NCI-H82 treated with DMSO at 0.1 percent for 48 hours (cell line): ENCODE results near the gene KIRREL2.
"Not testable (repeated sequence)": the region's sequence is repeated elsewhere in the genome, so short reads cannot be mapped to it uniquely, and the experiment has no call there.

Experiments used
- DNase-seq: peaks from one replicate; lab custom pipeline; 2025; ENCODE audit not compliant: unreplicated experiment; lab: John Stamatoyannopoulos, UW

The KIRREL2 gene

GRCh38 chr19:35868823-35869326 is 12.2 kb downstream of the KIRREL2 start:
- DNase-seq = no peak

GRCh38 chr19:35869327-35870123 is 12.8 kb downstream of the KIRREL2 start:
- DNase-seq = peak; percentile 95

DNA sequence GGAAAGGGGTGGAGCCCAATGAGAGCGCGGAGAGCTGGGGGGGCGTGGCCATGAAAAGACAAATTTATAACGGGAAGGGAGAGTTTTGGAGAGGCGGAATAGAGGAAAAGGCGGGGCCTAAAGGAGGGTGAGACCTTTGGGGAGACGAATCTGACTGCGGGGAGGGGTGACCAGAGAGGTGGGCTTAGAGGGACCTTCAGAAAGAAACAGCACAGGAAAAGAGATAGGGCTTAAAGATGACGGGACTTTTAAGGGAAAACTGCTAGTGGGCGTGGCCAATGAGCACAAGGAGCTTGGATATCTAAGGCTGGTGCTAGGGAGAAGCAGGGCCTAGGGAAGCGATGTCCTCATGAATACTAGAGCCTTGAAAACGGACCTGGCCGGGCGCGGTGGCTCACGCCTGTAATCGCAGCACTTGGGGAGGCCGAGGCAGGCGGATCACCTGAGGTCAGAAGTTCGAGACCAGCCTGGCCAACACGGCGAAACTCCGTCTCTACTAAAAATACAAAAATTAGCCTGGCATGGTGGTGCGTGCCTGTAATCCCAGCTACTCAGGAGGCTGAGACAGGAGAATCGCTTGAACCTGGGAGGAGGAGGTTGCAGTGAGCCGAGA is 13.5 kb downstream of the KIRREL2 start:
- DNase-seq = peak; percentile 95

DNA sequence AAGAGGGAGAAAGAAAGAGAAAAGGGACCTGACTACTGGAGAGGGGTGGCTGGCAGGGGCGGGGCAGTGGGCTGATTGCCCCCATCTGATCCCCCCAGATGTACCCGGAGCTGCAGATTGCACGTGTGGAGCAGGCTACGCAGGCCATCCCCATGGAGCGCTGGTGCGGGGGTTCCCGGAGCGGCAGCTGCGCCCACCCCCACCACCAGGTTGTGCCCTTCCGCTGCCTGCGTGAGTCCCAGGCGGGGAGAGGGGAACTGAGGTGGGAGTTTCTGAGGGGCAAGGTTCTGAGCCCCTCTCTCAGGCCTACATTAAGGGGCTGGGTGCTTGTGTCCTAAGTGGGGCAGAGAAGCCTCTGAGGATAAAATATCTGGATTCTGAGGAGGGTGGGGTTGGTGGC is 14.1 kb downstream of the KIRREL2 start:
- DNase-seq = no peak

DNA sequence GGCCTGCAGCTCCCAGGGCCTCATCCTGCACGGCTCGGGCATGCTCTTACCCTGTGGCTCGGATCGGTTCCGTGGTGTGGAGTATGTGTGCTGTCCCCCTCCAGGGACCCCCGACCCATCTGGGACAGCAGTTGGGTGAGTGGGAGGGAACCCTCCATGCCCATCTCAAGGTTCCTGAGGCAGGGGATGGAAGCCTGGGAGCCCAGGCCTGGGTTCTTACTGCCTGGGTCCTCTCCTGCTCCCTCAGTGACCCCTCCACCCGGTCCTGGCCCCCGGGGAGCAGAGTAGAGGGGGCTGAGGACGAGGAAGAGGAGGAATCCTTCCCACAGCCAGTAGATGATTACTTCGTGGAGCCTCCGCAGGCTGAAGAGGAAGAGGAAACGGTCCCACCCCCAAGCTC is 14.9 kb downstream of the KIRREL2 start:
- DNase-seq = no peak

GRCh38 chr19:35872180-35872579 is 15.5 kb downstream of the KIRREL2 start:
- DNase-seq = no peak

- no peak for DNase-seq
Measured at GRCh38 chr19:35874392-35874930, 17.8 kb downstream of the KIRREL2 start.

GRCh38 chr19:35879068-35879467 is 22.4 kb downstream of the KIRREL2 start:
- no peak for DNase-seq

DNA sequence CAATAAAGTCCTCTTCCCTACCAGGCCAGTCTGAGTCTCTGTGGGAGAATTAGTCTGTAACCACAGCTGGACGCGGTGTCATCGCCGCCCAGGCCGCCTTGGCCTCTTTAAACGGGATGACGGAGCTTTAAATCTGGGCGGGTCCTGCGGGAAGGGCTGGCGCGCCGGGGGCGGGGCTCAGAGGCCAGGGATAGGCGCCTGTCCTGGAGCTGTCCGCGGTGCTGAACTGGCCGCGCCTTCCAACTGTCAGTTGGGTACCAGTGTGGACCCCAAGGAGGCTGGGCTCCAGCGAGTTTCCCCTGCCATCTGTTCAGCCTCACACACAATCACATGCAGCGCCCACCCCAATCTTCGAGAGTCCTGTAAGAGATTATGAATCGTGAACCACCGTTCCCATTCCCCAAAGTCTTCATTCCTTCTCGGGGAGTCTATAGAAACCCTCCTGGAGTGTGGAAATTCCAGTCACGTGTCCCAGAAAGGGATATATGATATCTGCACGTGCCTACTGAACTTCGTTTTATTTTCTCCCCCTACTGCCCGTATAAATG is 23.1 kb downstream of the KIRREL2 start:
- peak; percentile 57 for DNase-seq

GRCh38 chr19:35882114-35882832 is 25.6 kb downstream of the KIRREL2 start:
- peak; percentile 78 for DNase-seq

DNA sequence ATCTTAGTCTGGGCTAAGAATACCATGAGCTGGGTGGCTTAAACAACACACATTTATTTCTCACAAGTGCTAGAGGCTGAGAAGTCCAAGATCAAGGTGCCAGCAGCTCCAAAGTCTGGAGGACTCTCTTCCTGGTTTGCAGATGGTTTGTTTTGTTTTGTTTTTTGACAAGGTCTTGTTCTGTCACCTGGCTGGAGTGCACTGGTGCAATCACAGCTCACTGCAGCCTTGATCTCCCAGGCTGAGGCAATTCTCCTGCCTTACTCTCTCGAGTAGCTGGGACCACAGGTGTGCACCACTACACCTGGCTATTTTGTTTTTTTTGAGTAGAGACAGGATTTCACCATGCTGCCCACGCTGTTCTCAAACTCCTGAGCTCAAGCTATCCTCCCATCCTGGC is 27.2 kb downstream of the KIRREL2 start:
- no peak for DNase-seq

DNA sequence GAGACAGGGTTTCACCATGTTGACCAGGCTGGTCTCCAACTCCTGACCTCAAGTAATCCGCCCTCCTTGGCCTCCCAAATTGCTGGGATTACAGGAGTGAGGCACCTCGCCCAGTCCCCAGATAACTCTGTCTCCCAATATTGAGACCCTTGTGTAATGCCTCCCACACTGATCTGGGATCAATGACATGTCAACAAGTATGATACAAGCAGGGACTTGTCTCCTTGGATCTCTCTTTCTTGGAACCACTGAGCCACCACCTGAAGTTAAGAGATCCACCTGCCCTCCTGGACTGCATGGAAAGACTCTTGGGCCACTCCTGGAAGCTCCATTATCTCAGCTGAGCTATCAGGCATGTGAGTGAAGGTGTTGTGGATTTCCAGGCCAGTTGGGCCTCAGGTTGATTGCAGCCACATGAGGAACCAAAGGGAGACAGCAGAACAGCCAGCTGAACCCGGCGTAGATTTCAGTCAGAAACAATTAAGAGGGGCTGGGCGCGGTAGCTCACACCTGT is 28.6 kb downstream of the KIRREL2 start:
- no peak for DNase-seq

- no peak for DNase-seq
Measured at GRCh38 chr19:35885904-35886303, 29.2 kb downstream of the KIRREL2 start.

GRCh38 chr19:35887197-35887596 is 30.5 kb downstream of the KIRREL2 start:
- no peak for DNase-seq

DNA sequence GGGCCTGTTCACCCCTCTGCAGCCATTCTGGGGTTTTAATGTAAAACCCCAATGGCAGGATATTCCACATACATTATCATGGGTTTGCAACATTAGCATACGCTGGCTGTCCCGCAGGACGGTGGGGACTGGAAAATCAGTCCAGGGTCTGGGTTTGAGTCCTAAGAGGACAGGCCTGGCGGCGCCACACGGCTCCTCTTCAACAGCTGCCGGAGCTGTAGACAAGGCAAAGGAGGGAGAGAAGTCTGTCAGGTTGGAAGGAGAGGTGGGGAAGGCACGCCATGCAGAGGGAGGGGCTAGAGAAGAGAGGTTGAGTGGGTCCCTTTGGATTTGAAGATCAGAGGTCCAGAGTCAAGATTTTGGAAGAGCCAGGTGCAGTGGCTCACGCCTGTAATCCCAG is 31.7 kb downstream of the KIRREL2 start:
- DNase-seq = no peak

DNA sequence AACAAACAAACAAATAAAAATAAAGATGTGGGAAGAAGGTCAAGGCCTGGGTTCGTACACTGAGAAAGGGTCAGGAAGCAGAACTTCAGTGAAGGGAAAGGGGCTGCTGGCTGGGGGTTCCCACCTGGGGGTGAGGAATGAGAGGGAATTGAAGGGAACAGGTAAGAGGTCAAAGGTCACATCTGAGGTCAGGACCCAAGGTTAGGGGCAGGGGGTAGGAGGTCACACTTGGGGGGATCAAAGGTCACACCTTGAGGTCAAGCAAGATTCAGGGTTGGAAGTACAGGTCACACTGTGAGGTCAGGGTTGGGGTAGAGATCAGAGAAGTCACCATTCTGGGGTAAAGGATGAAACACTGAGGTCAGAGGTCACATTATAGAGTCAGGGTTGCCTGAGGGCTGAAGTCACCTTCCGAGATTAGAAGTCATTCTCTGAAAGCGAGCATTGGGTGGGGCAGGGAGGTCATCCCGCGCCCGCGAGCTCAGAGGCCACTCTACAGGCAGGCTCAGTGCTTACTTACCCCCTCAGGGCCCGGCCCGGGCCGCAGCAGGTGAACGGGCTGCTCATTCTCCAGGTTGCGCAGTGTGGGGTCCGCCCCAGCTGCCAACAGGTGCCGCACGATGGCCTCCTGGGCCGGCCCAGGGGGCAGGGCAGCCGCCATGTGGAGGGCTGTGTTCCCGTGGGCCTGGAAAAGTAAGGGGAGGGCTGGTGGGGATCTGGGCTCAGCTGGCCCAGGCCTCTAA is 32.8 kb downstream of the KIRREL2 start:
- no peak for DNase-seq

DNA sequence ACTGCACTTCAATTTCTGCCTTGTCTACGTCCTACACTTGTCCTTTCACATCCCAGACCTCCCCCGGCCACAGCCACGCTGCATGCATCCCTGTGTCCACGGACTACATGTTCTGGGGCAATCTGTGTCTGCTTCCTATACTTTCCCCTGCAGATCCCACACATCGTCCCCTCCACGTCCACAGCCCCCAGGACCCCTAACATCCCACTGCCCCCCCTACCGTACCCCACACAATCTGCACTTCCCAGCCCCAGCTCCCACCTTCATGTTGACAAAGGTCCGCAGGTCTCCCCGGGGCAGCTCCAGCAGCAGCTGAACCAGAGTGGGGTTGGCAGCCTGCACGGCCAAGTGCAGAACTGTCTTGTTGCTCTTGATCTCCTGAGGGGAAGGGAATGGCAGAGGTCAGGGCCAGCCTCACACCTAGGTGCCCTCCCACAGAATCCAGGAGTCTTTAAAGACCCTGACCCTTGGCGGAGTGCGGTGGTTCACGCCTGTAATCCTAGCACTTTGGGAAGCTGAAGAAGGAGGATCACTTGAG is 33.5 kb downstream of the KIRREL2 start:
- DNase-seq = no peak

- DNase-seq = not testable (repeated sequence)
Measured at GRCh38 chr19:35891819-35892218, 35.1 kb downstream of the KIRREL2 start.

GRCh38 chr19:35894342-35894741 is 37.6 kb downstream of the KIRREL2 start:
- DNase-seq = no peak
